ENCODE measurements around the gene CADPS2. TPM values are rescaled to one million over a fixed set of nuclear protein-coding genes. Genes with fewer than 3 reads are reported as not detected.

CADPS2 gene
- total and polyA plus RNA-seq, 4 donors, result 5.6 to 41.1 (median 11.0) TPM

- H3K9me3 ChIP-seq (ENCODE audit: control insufficient read depth in 4 of 4, low read length in 3 of 4), result no peaks in the 10 kb centered on the region
- H3K4me3 ChIP-seq (ENCODE audit: low read depth in 1 of 3, low read length in 3 of 3), result no peak overlapping the region
- H3K4me1 ChIP-seq (ENCODE audit: control insufficient read depth in 4 of 4, insufficient read depth in 4 of 4, low read length in 3 of 4), result no peaks in the 10 kb centered on the region
- no peaks in the 10 kb centered on the region for H3K36me3 ChIP-seq (ENCODE audit: control insufficient read depth in 4 of 4, insufficient read depth in 3 of 4, low read depth in 1 of 4, low read length in 3 of 4)
- no peak for DNase-seq (ENCODE audit: low spot score)
- H3K27ac ChIP-seq (ENCODE audit: low read depth in 1 of 2, low read length in 2 of 2), result no peak overlapping the region
- TF ChIP-seq FOXA1 (IDR thresholded peaks at IDR 0.05), result no peak
- TF ChIP-seq HNF4G (IDR thresholded peaks at IDR 0.05), result no peak
- TF ChIP-seq RXRA (IDR thresholded peaks at IDR 0.05), result no peak
- TF ChIP-seq GABPA (IDR thresholded peaks at IDR 0.05 in 1 of 2, conservative IDR thresholded peaks at IDR 0.05 in 1 of 2), result no peak
- TF ChIP-seq CTCF (IDR thresholded peaks at IDR 0.05; ENCODE audit: low read depth, low read length, missing input control), result no peak
- no peak for TF ChIP-seq ATF3 (IDR thresholded peaks at IDR 0.05)
- no peak for TF ChIP-seq RAD21 (IDR thresholded peaks at IDR 0.05)
- H3K27me3 ChIP-seq (ENCODE audit: control insufficient read depth in 4 of 4, insufficient read depth in 4 of 4, low read length in 3 of 4), result no peaks in the 10 kb centered on the region
- H3K9ac ChIP-seq (ENCODE audit: low read depth in 1 of 2, low read length in 2 of 2), result no peak overlapping the region
Measured at GRCh38 chr7:122369756-122370155, 516.5 kb downstream of the CADPS2 start.

DNA sequence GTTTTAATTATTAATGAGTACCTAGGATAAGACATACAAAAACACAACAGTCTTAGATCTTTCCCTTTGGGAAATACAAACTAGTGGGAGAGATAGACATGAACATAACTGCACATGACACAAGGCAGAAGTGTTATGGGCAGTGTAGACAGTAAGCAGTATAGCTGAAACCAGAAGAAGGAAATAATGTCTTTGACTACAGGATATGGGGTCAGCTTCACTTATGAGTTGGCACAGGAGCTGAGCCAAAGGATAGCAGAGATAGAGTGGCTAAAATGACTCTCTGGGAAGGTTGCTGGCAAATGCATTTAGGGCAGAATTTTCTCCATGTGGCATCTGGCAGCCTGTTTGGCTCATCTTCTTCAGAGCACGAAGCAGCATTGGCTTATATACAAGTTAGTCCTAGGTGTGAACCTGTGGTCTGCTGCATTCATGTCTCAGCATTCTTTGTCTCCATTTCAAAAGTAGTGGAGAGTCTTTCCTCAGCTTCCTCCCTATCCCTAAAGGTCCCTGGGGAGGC is 521.4 kb downstream of the CADPS2 start:
- no peaks in the 10 kb centered on the region for H3K4me1 ChIP-seq (ENCODE audit: control insufficient read depth in 4 of 4, insufficient read depth in 4 of 4, low read length in 3 of 4)
- no peaks in the 10 kb centered on the region for H3K9me3 ChIP-seq (ENCODE audit: control insufficient read depth in 4 of 4, low read length in 3 of 4)
- no peak overlapping the region for H3K27ac ChIP-seq (ENCODE audit: low read depth in 1 of 2, low read length in 2 of 2)
- H3K9ac ChIP-seq (ENCODE audit: low read depth in 1 of 2, low read length in 2 of 2), result no peak overlapping the region
- TF ChIP-seq RXRA (IDR thresholded peaks at IDR 0.05), result no peak
- no peak for TF ChIP-seq TAF1 (conservative IDR thresholded peaks at IDR 0.05)
- no peak for TF ChIP-seq SP1 (IDR thresholded peaks at IDR 0.05)
- no peak for TF ChIP-seq HNF4G (IDR thresholded peaks at IDR 0.05)
- no peak for TF ChIP-seq GABPA (IDR thresholded peaks at IDR 0.05 in 1 of 2, conservative IDR thresholded peaks at IDR 0.05 in 1 of 2)
- TF ChIP-seq FOXA2 (IDR thresholded peaks at IDR 0.05), result no peak
- TF ChIP-seq NR2F2 (IDR thresholded peaks at IDR 0.05), result no peak
- no peak for TF ChIP-seq RAD21 (IDR thresholded peaks at IDR 0.05)
- TF ChIP-seq EGR1 (IDR thresholded peaks at IDR 0.05; ENCODE audit: low read depth in 2 of 2), result no peak
- H3K4me3 ChIP-seq (ENCODE audit: low read depth in 1 of 3, low read length in 3 of 3), result no peak overlapping the region
- H3K36me3 ChIP-seq (ENCODE audit: control insufficient read depth in 4 of 4, insufficient read depth in 3 of 4, low read depth in 1 of 4, low read length in 3 of 4), result no peaks in the 10 kb centered on the region
- no peaks in the 10 kb centered on the region for H3K27me3 ChIP-seq (ENCODE audit: control insufficient read depth in 4 of 4, insufficient read depth in 4 of 4, low read length in 3 of 4)
- no peak for DNase-seq (ENCODE audit: low spot score)
- WGBS, result 88% methylated on average over 1 of the region's 1 CpG

DNA sequence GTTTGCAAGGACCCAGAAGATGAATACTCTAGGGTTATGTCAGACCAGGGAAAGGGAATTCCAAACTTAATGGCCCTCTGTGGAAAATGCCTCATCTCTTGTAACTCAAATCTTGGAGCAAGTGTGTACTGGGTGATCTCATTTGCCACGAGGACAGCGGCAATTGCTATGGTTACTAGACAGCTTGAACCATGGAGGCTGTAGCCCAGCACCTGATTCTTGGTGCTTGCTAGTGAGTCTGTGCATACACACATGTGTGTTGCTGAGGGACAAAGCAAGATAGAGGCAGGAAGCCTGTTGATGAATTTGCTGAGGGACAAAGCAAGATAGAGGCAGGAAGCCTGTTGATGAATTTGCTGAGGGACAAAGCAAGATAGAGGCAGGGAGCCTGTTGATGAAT is 523.1 kb downstream of the CADPS2 start:
- Histone ChIP-seq H3K4me1 (ENCODE audit: control insufficient read depth in 4 of 4, insufficient read depth in 4 of 4, low read length in 3 of 4) (no peaks in the 10 kb centered on the region), H3K9ac (ENCODE audit: low read depth in 1 of 2, low read length in 2 of 2) (no peak overlapping the region), H3K27ac (ENCODE audit: low read depth in 1 of 2, low read length in 2 of 2) (no peak overlapping the region), H3K27me3 (ENCODE audit: control insufficient read depth in 4 of 4, insufficient read depth in 4 of 4, low read length in 3 of 4) (no peaks in the 10 kb centered on the region), H3K4me3 (ENCODE audit: low read depth in 1 of 3, low read length in 3 of 3) (no peak overlapping the region), H3K36me3 (ENCODE audit: control insufficient read depth in 4 of 4, insufficient read depth in 3 of 4, low read depth in 1 of 4, low read length in 3 of 4) (no peaks in the 10 kb centered on the region), H3K9me3 (ENCODE audit: control insufficient read depth in 4 of 4, low read length in 3 of 4) (no peaks in the 10 kb centered on the region)
- whole genome bisulfite sequencing, result 91% methylated on average over 2 of the region's 2 CpGs
- no peak for DNase-seq (ENCODE audit: low spot score)
- no peak for TF ChIP-seq ATF3 (IDR thresholded peaks at IDR 0.05)
- no peak for TF ChIP-seq FOXA2 (IDR thresholded peaks at IDR 0.05)
- TF ChIP-seq FOXA1 (IDR thresholded peaks at IDR 0.05), result no peak
- no peak for TF ChIP-seq RXRA (IDR thresholded peaks at IDR 0.05)
- no peak for TF ChIP-seq YY1 (IDR thresholded peaks at IDR 0.05)
- TF ChIP-seq HNF4G (IDR thresholded peaks at IDR 0.05), result no peak
- TF ChIP-seq TAF1 (conservative IDR thresholded peaks at IDR 0.05), result no peak

Measured in liver (tissue), 9 donors.